Mammary epithelial cell (primary cell): ENCODE data around the gene BAHCC1.

Source experiments
- EZH2 ChIP-seq: IDR thresholded peaks from 2 replicates; pipeline ENCODE4 v1.6.1; 2012; ENCODE audit warnings: low read length, inconsistent platforms, borderline replicate concordance
- TF ChIP-seq, protein P1 (sequence below), 2 donors: IDR thresholded peaks in 1 of 2; conservative IDR thresholded peaks in 1 of 2; 2 replicates each; pipeline ENCODE4 v1.5.1; 2011 to 2012; ENCODE audit warnings: inconsistent platforms in 2 of 2, low read length in 2 of 2, mild to moderate bottlenecking in 2 of 2, control low read depth in 1 of 2, low read depth in 1 of 2; ENCODE audit not compliant: insufficient read depth in 1 of 2; ENCODE audit errors: extremely low read depth in 1 of 2

- TF ChIP-seq, protein P1, sequence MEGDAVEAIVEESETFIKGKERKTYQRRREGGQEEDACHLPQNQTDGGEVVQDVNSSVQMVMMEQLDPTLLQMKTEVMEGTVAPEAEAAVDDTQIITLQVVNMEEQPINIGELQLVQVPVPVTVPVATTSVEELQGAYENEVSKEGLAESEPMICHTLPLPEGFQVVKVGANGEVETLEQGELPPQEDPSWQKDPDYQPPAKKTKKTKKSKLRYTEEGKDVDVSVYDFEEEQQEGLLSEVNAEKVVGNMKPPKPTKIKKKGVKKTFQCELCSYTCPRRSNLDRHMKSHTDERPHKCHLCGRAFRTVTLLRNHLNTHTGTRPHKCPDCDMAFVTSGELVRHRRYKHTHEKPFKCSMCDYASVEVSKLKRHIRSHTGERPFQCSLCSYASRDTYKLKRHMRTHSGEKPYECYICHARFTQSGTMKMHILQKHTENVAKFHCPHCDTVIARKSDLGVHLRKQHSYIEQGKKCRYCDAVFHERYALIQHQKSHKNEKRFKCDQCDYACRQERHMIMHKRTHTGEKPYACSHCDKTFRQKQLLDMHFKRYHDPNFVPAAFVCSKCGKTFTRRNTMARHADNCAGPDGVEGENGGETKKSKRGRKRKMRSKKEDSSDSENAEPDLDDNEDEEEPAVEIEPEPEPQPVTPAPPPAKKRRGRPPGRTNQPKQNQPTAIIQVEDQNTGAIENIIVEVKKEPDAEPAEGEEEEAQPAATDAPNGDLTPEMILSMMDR (conservative IDR thresholded peaks at IDR 0.05 in 1 of 2, IDR thresholded peaks at IDR 0.05 in 1 of 2; ENCODE audit: extremely low read depth in 1 of 2, insufficient read depth in 1 of 2, low read depth in 1 of 2, low read length in 2 of 2) = no peak
- TF ChIP-seq EZH2 = no peak
Measured at GRCh38 chr17:81480140-81481072, 85.1 kb downstream of the BAHCC1 start.
